D341Med (cell line): Measurements from ENCODE around the gene UPP2.

Source experiments
- DNase-seq: peaks from one replicate; pipeline ENCODE4 v3.0.0; 2012; ENCODE audit warnings: low spot score

The UPP2 gene

GRCh38 chr2:158142568-158143332, 41.1 kb downstream of the UPP2 start:
- DNase-seq, result no peak

GRCh38 chr2:158143703-158144360, 42.2 kb downstream of the UPP2 start:
- no peak for DNase-seq

- DNase-seq, result no peak
These were observed 43.4 kb downstream of the UPP2 start for GRCh38 chr2:158144914-158145625.

- no peak for DNase-seq
These were observed 51.8 kb downstream of the UPP2 start for GRCh38 chr2:158153270-158154015.

GRCh38 chr2:158154596-158154995, 52.9 kb downstream of the UPP2 start:
- no peak for DNase-seq

- DNase-seq, result no peak
These were observed 71.0 kb downstream of the UPP2 start for GRCh38 chr2:158172719-158173118.

GRCh38 chr2:158174495-158174894, 72.8 kb downstream of the UPP2 start:
- no peak for DNase-seq

- DNase-seq, result no peak
These were observed 73.3 kb downstream of the UPP2 start for GRCh38 chr2:158174956-158175355.

- DNase-seq, result no peak
These were observed 77.0 kb downstream of the UPP2 start for GRCh38 chr2:158178646-158179045.

- peak; percentile 22 for DNase-seq
These were observed 78.0 kb downstream of the UPP2 start for GRCh38 chr2:158179660-158180059.

- no peak for DNase-seq
These were observed 79.5 kb downstream of the UPP2 start for GRCh38 chr2:158181171-158181570.

GRCh38 chr2:158182676-158183295, 81.1 kb downstream of the UPP2 start:
- DNase-seq, result no peak

GRCh38 chr2:158184001-158184400, 82.3 kb downstream of the UPP2 start:
- no peak for DNase-seq

GRCh38 chr2:158184556-158185343, 83.1 kb downstream of the UPP2 start:
- no peak for DNase-seq
